Cardiac atrium fibroblast (primary cell): ENCODE measurements around the gene ELSPBP1. TPM values are rescaled to one million over a fixed set of nuclear protein-coding genes. Genes with fewer than 3 reads are reported as not detected.

Source experiments
- total RNA-seq: library from RNA; depleted of rRNA; stranded (reverse); fragments of >200 nt; gene quantifications from 2 replicates; pipeline ENCODE4 v1.2.3, GENCODE V29; 2015

Gene ELSPBP1
- not detected in 2 replicates for total RNA-seq

DNA sequence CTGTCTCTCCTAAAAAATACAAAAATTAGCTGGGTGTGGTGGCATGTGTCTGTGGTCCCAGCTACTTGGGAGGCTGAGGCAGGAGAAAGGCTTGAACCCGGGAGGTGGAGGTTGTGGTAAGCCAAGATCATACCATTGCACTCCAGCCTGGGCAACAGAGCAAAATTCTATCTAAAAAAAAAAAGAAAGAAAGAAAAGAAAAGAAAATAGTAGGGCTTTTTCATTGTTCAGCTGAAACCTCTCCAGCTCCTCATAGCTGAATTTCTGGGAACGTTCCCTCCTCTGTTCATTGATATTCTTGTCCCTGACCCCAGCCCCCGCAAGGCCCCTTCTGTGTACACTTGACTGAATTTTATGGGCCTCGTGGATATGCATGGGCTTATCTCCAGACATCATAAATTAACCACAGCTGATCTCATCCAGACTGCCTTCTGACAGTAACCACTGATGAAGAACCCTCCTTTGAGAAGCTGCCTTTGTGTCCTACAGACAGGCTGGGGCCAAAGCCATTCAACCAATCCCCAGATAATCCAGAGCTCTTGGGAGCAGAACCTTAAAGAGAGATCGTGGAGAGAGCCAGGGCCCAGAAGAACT is at the start of gene ELSPBP1:
TSS of gene ELSPBP1 (plus strand) at position 424 of the 594 bp plus-strand sequence. CDS start 14,036 bp downstream, outside the sequence.

DNA sequence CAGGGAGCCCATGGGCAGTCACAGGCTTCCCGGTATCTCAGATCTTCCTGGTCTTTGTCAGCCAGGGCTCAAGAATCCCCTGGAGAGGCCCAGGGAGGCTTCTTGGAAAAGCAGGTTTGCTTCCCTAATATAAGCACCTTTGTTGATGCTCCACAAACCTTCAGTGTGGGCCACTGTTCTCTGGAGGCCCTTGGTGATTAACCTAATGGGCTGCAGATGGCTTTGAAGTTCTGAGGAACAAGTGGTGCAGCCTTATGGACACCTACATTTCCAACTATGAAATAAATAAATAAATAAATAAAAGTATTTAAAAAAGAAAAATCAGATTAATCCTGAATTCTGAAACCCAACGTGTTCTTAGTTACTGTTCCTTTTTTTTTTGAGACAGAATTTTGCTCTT is 2.4 kb upstream of the ELSPBP1 start, which contains the start of gene BSPH1:
TSS of gene BSPH1 (minus strand) at position 101 of the 400 bp plus-strand sequence. CDS start at position 12, 89 bp downstream.

GRCh38 chr19:48043675-48044258 is 49.3 kb downstream of the ELSPBP1 start, which contains the start of gene CABP5:
CABP5 (minus strand) TSS chr19:48044079; CDS start chr19:48043922, 157 bp downstream.

Other genes starting within 250 kb of the ELSPBP1 start
- gene NOP53, start 249.1 kb upstream of the ELSPBP1 start, total RNA-seq, result 167 and 243 TPM in 2 replicates
- gene SELENOW, start 215.9 kb upstream of the ELSPBP1 start, total RNA-seq, result 400 and 424 TPM in 2 replicates
- gene TPRX1, start 190.1 kb upstream of the ELSPBP1 start, total RNA-seq, result not detected in 2 replicates
- gene CRX, start 172.7 kb upstream of the ELSPBP1 start, total RNA-seq, result not detected in 2 replicates
- not detected in 2 replicates for gene TPRX2, start 135.4 kb upstream of the ELSPBP1 start, total RNA-seq
- not detected in 2 replicates for gene SULT2A1, start 108.3 kb upstream of the ELSPBP1 start, total RNA-seq
- gene BSPH1, start 2.5 kb upstream of the ELSPBP1 start, total RNA-seq, result not detected in 2 replicates
- gene CABP5, start 49.4 kb downstream of the ELSPBP1 start, total RNA-seq, result not detected in 2 replicates
- 4.5 and 6.3 TPM in 2 replicates for gene PLA2G4C, start 116.2 kb downstream of the ELSPBP1 start, total RNA-seq
- gene LIG1, start 175.7 kb downstream of the ELSPBP1 start, total RNA-seq, result 6.8 and 9.6 TPM in 2 replicates
- 0.97 and 1.8 TPM in 2 replicates for gene ZSWIM9, start 176.0 kb downstream of the ELSPBP1 start, total RNA-seq